HG03045 (cell line): ENCODE results near the gene BRF1.

Source experiments
- ATAC-seq: cut with Tn5 transposase; IDR thresholded peaks from one replicate; pipeline ENCODE4 v1.9.1; 2021; ENCODE audit warnings: mild to moderate bottlenecking, moderate library complexity; ENCODE audit not compliant: unreplicated experiment

Gene BRF1

GRCh38 chr14:105162669-105162979 lies 138.2 kb downstream of the BRF1 start:
- ATAC-seq, result no peak

DNA sequence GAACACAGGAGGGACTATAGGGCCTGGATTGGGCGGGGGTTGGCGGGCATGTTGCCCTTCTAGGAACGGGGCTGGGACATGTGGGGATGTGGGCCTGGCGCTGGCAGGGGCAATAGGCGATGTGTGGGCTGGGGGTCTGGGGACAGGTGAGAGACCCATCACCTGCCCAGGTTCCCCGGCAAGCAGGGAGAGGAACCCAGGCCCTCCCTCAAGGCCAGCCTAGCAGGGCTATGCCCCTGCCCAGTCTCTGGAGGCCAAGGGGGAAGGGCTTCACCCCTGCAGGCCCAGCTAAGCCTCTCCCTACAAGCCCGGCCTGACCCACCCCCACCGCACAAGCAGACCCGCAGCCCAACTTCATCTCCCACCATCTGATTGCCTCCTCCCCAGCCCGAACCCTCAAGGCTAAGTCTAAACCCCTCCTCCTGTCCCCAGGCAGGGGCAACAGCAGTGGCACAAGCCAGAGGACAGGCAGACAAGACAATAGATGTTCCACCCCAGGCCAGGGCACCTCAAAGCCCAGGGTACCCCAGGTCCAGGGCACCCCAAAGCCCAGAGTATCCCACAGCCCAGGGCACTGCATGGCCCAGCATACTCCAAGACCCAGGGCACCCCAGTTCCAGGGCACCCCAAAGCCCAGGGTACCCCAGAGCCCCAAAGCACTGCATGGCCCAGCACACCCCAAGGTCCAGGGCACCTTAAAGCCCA lies 138.7 kb downstream of the BRF1 start:
- ATAC-seq, result no peak

- no peak for ATAC-seq
These were observed 139.5 kb downstream of the BRF1 start for GRCh38 chr14:105161309-105161708.

DNA sequence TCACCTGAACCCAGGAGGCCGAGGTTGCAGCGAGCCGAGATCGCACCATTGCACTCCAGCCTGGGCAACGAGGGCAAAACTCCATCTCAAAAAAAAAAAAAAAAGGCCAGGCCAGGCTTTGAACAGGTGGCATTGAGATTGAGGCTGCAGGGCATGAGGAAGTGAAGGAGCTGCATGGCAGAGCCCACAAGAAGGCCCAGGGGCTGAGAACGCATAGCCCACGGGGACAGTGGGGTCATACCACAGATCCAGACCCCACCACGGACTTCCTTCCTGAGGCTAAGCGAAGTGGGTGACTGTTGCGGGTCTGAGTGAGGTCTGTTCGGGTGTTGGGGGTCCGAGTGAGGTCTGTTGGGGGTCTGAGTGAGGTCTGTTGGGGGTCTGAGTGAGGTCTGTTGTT lies 140.0 kb downstream of the BRF1 start:
- ATAC-seq, result no peak

- no peak for ATAC-seq
These were observed 141.5 kb downstream of the BRF1 start for GRCh38 chr14:105159344-105159743.
